ENCODE results near the gene TNFSF15. TPM values are rescaled to one million over a fixed set of nuclear protein-coding genes. Genes with fewer than 3 reads are reported as not detected.

The TNFSF15 gene
- total and polyA plus RNA-seq, 2 of the 4 experiments (the other 2 are of a cell fraction) = 0.03 to 0.18 TPM

- H3K4me2 ChIP-seq (ENCODE audit: low read depth, low read length) = no peak overlapping the region
- no peak overlapping the region for H4K8ac ChIP-seq (ENCODE audit: low read depth in 2 of 2, low read length in 2 of 2)
- ATAC-seq (ENCODE audit: low read depth) (no peak), DNase-seq (no peak)
- H2BK5ac ChIP-seq (ENCODE audit: low read depth, low read length, poor library complexity, severe bottlenecking) = no peak overlapping the region
- H2BK20ac ChIP-seq (ENCODE audit: low read depth, low read length) = no peak overlapping the region
- no peak overlapping the region for H2AK5ac ChIP-seq (ENCODE audit: low read depth, low read length)
- H2BK120ac ChIP-seq (ENCODE audit: low read depth, low read length) = no peak overlapping the region
- no peak overlapping the region for H3K4me3 ChIP-seq (ENCODE audit: insufficient read depth, low read depth, low read length)
- H3K9me1 ChIP-seq (ENCODE audit: insufficient read depth, low read length) = peaks cover 3% of the 10 kb centered on the region; the same call in 1 of the 2 replicates
- no peak overlapping the region for H2BK15ac ChIP-seq (ENCODE audit: low read depth, low read length)
- WGBS, 2 experiments (ENCODE audit: extremely low coverage in 2 of 2, insufficient read length in 1 of 2) = no CpG with 5 or more reads among the region's 2 CpGs
- H3K56ac ChIP-seq (ENCODE audit: extremely low read depth, insufficient read depth, low read length) = no peak overlapping the region
- no peaks in the 10 kb centered on the region for H3K79me1 ChIP-seq (ENCODE audit: low read depth in 1 of 2, low read length in 2 of 2)
- in situ Hi-C loops (cut with MboI; ENCODE audit: low sequenced_read_pairs) (no loop called here), dilution Hi-C loops (cut with HindIII; ENCODE audit: low sequenced_read_pairs, unreplicated experiment) (no loop called here), intact Hi-C loops (cut with micrococcal nuclease) (no loop called here)
- H3K36me3 ChIP-seq (ENCODE audit: control insufficient read depth, insufficient read depth, low read length) = no peaks in the 10 kb centered on the region
- BruUV-seq (replicated peaks) = no TSS peak
- no peak overlapping the region for H3K27ac ChIP-seq (ENCODE audit: insufficient read depth, low read length)
- H4K5ac ChIP-seq (ENCODE audit: low read depth, low read length) = no peak overlapping the region
- no peak overlapping the region for H2AK9ac ChIP-seq (replicated peaks; ENCODE audit: low read depth, low read length, poor library complexity)
- no peak overlapping the region for H3K14ac ChIP-seq (replicated peaks; ENCODE audit: low read depth, low read length)
- H3K4ac ChIP-seq (ENCODE audit: low read depth, low read length) = no peak overlapping the region
- no peaks in the 10 kb centered on the region for H3K9me3 ChIP-seq (ENCODE audit: control insufficient read depth, insufficient read depth, low read length)
- H4K91ac ChIP-seq (ENCODE audit: insufficient read depth, low read depth, low read length) = no peak overlapping the region
- H2AFZ ChIP-seq (replicated peaks; ENCODE audit: low read length, poor library complexity) = no peak overlapping the region
- H3K27me3 ChIP-seq (ENCODE audit: control insufficient read depth, insufficient read depth, low read length) = peaks cover 13% of the 10 kb centered on the region; the same call in 1 of the 2 replicates
- no peak overlapping the region for H3K9ac ChIP-seq (ENCODE audit: low read depth, low read length)
- POLR2A ChIA-PET (ENCODE audit: unreplicated experiment) = no interaction called here
- H3K23ac ChIP-seq (ENCODE audit: low read depth, low read length) = no peak overlapping the region
- H3K4me1 ChIP-seq (ENCODE audit: control insufficient read depth, insufficient read depth, low read length) = peaks cover 4% of the 10 kb centered on the region
- no peaks in the 10 kb centered on the region for H4K20me1 ChIP-seq (ENCODE audit: insufficient read depth, low read length)
- H3K18ac ChIP-seq (ENCODE audit: low read depth, low read length) = no peak overlapping the region
- CTCF ChIA-PET = no interaction called here
- TF ChIP-seq BHLHE40 (IDR thresholded peaks at IDR 0.05; ENCODE audit: low read depth, low read length) (no peak), SMC3 (IDR thresholded peaks at IDR 0.05; ENCODE audit: low read depth, low read length) (no peak), USF2 (IDR thresholded peaks at IDR 0.05; ENCODE audit: low read depth, low read length) (no peak), RCOR1 (IDR thresholded peaks at IDR 0.05; ENCODE audit: insufficient replicate concordance, low read length) (no peak), CHD1 (IDR thresholded peaks at IDR 0.05; ENCODE audit: low read depth, low read length) (no peak), FOS (IDR thresholded peaks at IDR 0.05; ENCODE audit: low read depth, low read length) (no peak), RAD21 (IDR thresholded peaks at IDR 0.05; ENCODE audit: low read length) (no peak), MAFK (IDR thresholded peaks at IDR 0.05; ENCODE audit: low read depth, low read length) (no peak), POLR2A (IDR thresholded peaks at IDR 0.05; ENCODE audit: low read depth, low read length) (no peak)
- TF ChIP-seq, protein P1, sequence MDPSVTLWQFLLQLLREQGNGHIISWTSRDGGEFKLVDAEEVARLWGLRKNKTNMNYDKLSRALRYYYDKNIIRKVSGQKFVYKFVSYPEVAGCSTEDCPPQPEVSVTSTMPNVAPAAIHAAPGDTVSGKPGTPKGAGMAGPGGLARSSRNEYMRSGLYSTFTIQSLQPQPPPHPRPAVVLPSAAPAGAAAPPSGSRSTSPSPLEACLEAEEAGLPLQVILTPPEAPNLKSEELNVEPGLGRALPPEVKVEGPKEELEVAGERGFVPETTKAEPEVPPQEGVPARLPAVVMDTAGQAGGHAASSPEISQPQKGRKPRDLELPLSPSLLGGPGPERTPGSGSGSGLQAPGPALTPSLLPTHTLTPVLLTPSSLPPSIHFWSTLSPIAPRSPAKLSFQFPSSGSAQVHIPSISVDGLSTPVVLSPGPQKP (IDR thresholded peaks at IDR 0.05; ENCODE audit: borderline replicate concordance, low read depth, low read length) = no peak
Observed at GRCh38 chr9:114822708-114823107, 16.9 kb upstream of the TNFSF15 start.

Data from IMR-90 (cell line).